H9 (cell line): ENCODE results near the gene PGPEP1. TPM values are rescaled to one million over a fixed set of nuclear protein-coding genes. Genes with fewer than 3 reads are reported as not detected.

ENCODE experiments used
- DNase-seq: peaks from one replicate; pipeline ENCODE4 v3.0.0-alpha.2; 2017
- H2AFZ ChIP-seq: one replicate; pipeline ENCODE4 v1.6.1; 2013; ENCODE audit warnings: mild to moderate bottlenecking, low read length, control low read depth, moderate library complexity
- H2AK5ac ChIP-seq: 2 replicates; pipeline ENCODE4 v1.6.1; 2013; ENCODE audit warnings: low read length, control low read depth, mixed read lengths; ENCODE audit not compliant: insufficient read length
- H2BK120ac ChIP-seq: one replicate; pipeline ENCODE4 v1.6.1; 2013; ENCODE audit warnings: low read depth, mild to moderate bottlenecking, low read length, control low read depth, inconsistent platforms; ENCODE audit not compliant: poor library complexity, severe bottlenecking
- H2BK12ac ChIP-seq: 2 replicates; pipeline ENCODE4 v1.6.1; 2013; ENCODE audit warnings: low read length, control low read depth, mixed read lengths, low read depth; ENCODE audit not compliant: insufficient read length
- H2BK15ac ChIP-seq: 2 replicates; pipeline ENCODE4 v1.6.1; 2013; ENCODE audit warnings: low read depth, low read length, control low read depth
- H2BK20ac ChIP-seq: one replicate; pipeline ENCODE4 v1.6.1; 2013; ENCODE audit warnings: low read depth, mild to moderate bottlenecking, low read length, control low read depth, inconsistent platforms; ENCODE audit not compliant: poor library complexity, severe bottlenecking
- H2BK5ac ChIP-seq: 2 replicates; pipeline ENCODE4 v1.6.1; 2013; ENCODE audit warnings: low read length, control low read depth, mixed read lengths; ENCODE audit not compliant: insufficient read length
- H3K14ac ChIP-seq: 2 replicates; pipeline ENCODE4 v1.6.1; 2013; ENCODE audit warnings: low read length, control low read depth; ENCODE audit not compliant: insufficient read depth
- H3K18ac ChIP-seq: 2 replicates; pipeline ENCODE4 v1.6.1; 2013; ENCODE audit warnings: low read depth, mild to moderate bottlenecking, mixed read lengths, low read length, control low read depth; ENCODE audit not compliant: insufficient read length
- H3K23ac ChIP-seq: 2 replicates; pipeline ENCODE4 v1.6.1; 2013; ENCODE audit warnings: low read length, control low read depth, mixed read lengths, low read depth; ENCODE audit not compliant: insufficient read length
- H3K23me2 ChIP-seq: 2 replicates; pipeline ENCODE4 v1.6.1; 2013; ENCODE audit warnings: low read depth, mild to moderate bottlenecking, mixed read lengths, low read length, control low read depth; ENCODE audit not compliant: insufficient read length, poor library complexity, severe bottlenecking
- H3K27ac ChIP-seq: 2 replicates; pipeline ENCODE4 v1.5.1; 2013; ENCODE audit warnings: low read length, control low read depth, mixed read lengths, low read depth; ENCODE audit not compliant: insufficient read length
- H3K27me3 ChIP-seq: 2 replicates; pipeline ENCODE4 v1.6.1; 2013; ENCODE audit warnings: low read length, control low read depth, inconsistent platforms; ENCODE audit not compliant: insufficient read depth
- H3K4ac ChIP-seq: 2 replicates; pipeline ENCODE4 v1.6.1; 2013; ENCODE audit warnings: low read depth, mild to moderate bottlenecking, control low read depth, inconsistent platforms, low read length, moderate library complexity
- H3K4me1 ChIP-seq: 2 replicates; pipeline ENCODE4 v1.6.1; 2013; ENCODE audit warnings: low read length, control low read depth, inconsistent platforms; ENCODE audit not compliant: insufficient read depth
- H3K4me2 ChIP-seq: 2 replicates; pipeline ENCODE4 v1.6.1; 2013; ENCODE audit warnings: low read length, control low read depth, mixed read lengths; ENCODE audit not compliant: insufficient read length, insufficient read depth
- H3K56ac ChIP-seq: 2 replicates; pipeline ENCODE4 v1.6.1; 2013; ENCODE audit warnings: low read depth, mild to moderate bottlenecking, mixed read lengths, low read length, control low read depth; ENCODE audit not compliant: insufficient read length
- H3K79me1 ChIP-seq: 2 replicates; pipeline ENCODE4 v1.6.1; 2013; ENCODE audit warnings: low read depth, mild to moderate bottlenecking, moderate library complexity, low read length, control low read depth, inconsistent platforms; ENCODE audit not compliant: insufficient read depth, poor library complexity, severe bottlenecking
- H3K79me2 ChIP-seq: 2 replicates; pipeline ENCODE4 v1.6.1; 2013; ENCODE audit warnings: low read length, control low read depth, inconsistent platforms; ENCODE audit not compliant: insufficient read depth
- H3K9ac ChIP-seq: 2 replicates; pipeline ENCODE4 v1.6.1; 2013; ENCODE audit warnings: low read length, control low read depth, mixed read lengths; ENCODE audit not compliant: insufficient read length; ENCODE audit errors: extremely low read depth
- H3K9me3 ChIP-seq: one replicate; pipeline ENCODE4 v1.6.1; 2013; ENCODE audit warnings: low read depth, low read length, inconsistent platforms; ENCODE audit not compliant: control insufficient read depth
- H3T11ph ChIP-seq: one replicate; pipeline ENCODE4 v1.6.1; 2013; ENCODE audit warnings: mild to moderate bottlenecking, low read length, control low read depth, inconsistent platforms
- H4K20me1 ChIP-seq: one replicate; pipeline ENCODE4 v1.6.1; 2013; ENCODE audit not compliant: control insufficient read depth, insufficient read length, insufficient read depth
- H4K5ac ChIP-seq: 2 replicates; pipeline ENCODE4 v1.6.1; 2013; ENCODE audit warnings: low read depth, mild to moderate bottlenecking, mixed read lengths, low read length, control low read depth; ENCODE audit not compliant: insufficient read length
- H4K8ac ChIP-seq: replicated peaks from 2 replicates; pipeline ENCODE4 v1.6.1; 2013; ENCODE audit warnings: low read length, control low read depth, mixed read lengths, low read depth; ENCODE audit not compliant: insufficient read length
- H4K91ac ChIP-seq: 2 replicates; pipeline ENCODE4 v1.6.1; 2013; ENCODE audit warnings: low read depth, mild to moderate bottlenecking, moderate library complexity, mixed read lengths, low read length, control low read depth; ENCODE audit not compliant: insufficient read length
- H3K27ac Mint-ChIP-seq, 3 experiments: 2 replicates in 2 of 3; 3 replicates in 1 of 3; pipeline ENCODE4 v1.8.0; 2020 to 2021; ENCODE audit warnings: mixed read lengths in 3 of 3, mild to moderate bottlenecking in 1 of 3, moderate library complexity in 1 of 3
- H3K27me3 Mint-ChIP-seq: 2 replicates; pipeline ENCODE4 v1.8.0; 2021; ENCODE audit warnings: low read depth, mild to moderate bottlenecking, moderate library complexity, mixed read lengths
- H3K36me3 Mint-ChIP-seq, 3 experiments: 2 replicates in 2 of 3; 3 replicates in 1 of 3; pipeline ENCODE4 v1.8.0; 2020 to 2021; ENCODE audit warnings: low read depth in 3 of 3, mixed read lengths in 3 of 3; ENCODE audit not compliant: insufficient read depth in 1 of 3
- H3K4me1 Mint-ChIP-seq, 2 experiments: 2 replicates each; pipeline ENCODE4 v1.8.0; 2020; ENCODE audit warnings: mixed read lengths in 2 of 2
- H3K4me3 Mint-ChIP-seq, 2 experiments: 2 replicates in 1 of 2; 3 replicates in 1 of 2; pipeline ENCODE4 v1.8.0; 2020 to 2021; ENCODE audit warnings: mild to moderate bottlenecking in 2 of 2, mixed read lengths in 2 of 2, moderate library complexity in 1 of 2
- H3K9me3 Mint-ChIP-seq, 2 experiments: 2 replicates in 1 of 2; 3 replicates in 1 of 2; pipeline ENCODE4 v1.8.0; 2020; ENCODE audit warnings: mild to moderate bottlenecking in 2 of 2, mixed read lengths in 2 of 2, moderate library complexity in 1 of 2
- WGBS: extraction: QIAGEN DNeasy Blood & Tissue Kit; methylation state at CpG from one replicate; pipeline ENCODE4 v1.1.7; 2013; ENCODE audit warnings: missing lambda C conversion rate, low lambda C conversion rate, mixed read lengths; ENCODE audit not compliant: insufficient read length; ENCODE audit errors: extremely low coverage; 5-methylcytosine and 5-hydroxymethylcytosine counted together
- total RNA-seq: library from RNA; stranded (reverse); gene quantifications from 2 replicates; pipeline ENCODE4 v1.2.1, GENCODE V29; 2021
- TF ChIP-seq, protein P1 (sequence below): fragments of 200-600 bp; sonication (generic); conservative IDR thresholded peaks from 3 replicates; pipeline ENCODE4 v1.8.0; 2021; ENCODE audit warnings: antibody characterized with exemption, mild to moderate bottlenecking

PGPEP1 gene
- total RNA-seq, 1 experiment from 2014 or later: 64.8 TPM

DNA sequence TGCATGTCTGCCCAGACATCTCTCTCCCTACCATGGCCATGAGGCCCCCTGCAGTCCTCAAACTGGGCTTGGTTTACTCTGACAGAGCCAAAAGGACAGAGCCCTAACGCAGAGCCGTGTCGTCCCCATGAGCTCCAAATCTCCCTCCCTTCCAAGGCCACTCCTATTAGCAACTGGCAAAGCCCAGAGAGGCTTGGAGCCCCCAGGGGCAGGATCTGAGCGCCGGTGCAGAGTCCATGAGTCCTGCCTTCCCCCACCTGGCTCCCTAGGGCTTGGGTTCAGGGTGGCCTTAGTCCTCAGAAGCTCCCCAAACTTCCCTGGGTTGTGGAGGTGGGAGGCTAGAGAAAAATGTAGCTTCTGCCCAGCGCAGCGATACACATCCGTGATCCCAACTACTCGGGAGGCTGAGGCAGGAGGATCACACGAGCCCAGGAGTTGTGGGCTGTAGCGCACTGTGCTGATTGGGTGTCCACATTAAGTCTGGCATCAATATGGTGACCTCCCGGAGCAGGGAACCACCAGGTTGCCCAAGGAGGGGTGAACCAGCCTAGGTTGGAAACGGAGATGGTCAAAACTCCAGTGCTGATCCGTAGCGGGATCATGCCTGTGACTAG lies 7.4 kb upstream of the PGPEP1 start:
- no peak overlapping the region for H3K14ac ChIP-seq
- TF ChIP-seq, protein P1, sequence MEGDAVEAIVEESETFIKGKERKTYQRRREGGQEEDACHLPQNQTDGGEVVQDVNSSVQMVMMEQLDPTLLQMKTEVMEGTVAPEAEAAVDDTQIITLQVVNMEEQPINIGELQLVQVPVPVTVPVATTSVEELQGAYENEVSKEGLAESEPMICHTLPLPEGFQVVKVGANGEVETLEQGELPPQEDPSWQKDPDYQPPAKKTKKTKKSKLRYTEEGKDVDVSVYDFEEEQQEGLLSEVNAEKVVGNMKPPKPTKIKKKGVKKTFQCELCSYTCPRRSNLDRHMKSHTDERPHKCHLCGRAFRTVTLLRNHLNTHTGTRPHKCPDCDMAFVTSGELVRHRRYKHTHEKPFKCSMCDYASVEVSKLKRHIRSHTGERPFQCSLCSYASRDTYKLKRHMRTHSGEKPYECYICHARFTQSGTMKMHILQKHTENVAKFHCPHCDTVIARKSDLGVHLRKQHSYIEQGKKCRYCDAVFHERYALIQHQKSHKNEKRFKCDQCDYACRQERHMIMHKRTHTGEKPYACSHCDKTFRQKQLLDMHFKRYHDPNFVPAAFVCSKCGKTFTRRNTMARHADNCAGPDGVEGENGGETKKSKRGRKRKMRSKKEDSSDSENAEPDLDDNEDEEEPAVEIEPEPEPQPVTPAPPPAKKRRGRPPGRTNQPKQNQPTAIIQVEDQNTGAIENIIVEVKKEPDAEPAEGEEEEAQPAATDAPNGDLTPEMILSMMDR: no peak
- H3T11ph ChIP-seq: no peak overlapping the region
- H3K4ac ChIP-seq: no peak overlapping the region
- no peaks in the 10 kb centered on the region for H3K4me1 ChIP-seq
- no peak overlapping the region for H3K4me3 Mint-ChIP-seq
- no peak overlapping the region for H2BK120ac ChIP-seq
- peaks cover 16 to 35% of the 10 kb centered on the region in 2 experiments for H3K4me1 Mint-ChIP-seq
- no peak overlapping the region for H2BK20ac ChIP-seq
- H3K9me3 Mint-ChIP-seq: no peaks in the 10 kb centered on the region; a peak in 1 of 5 replicates
- H4K8ac ChIP-seq: no peak overlapping the region
- H2AK5ac ChIP-seq: no peak overlapping the region
- H3K23me2 ChIP-seq: no peaks in the 10 kb centered on the region
- no peaks in the 10 kb centered on the region for H3K79me1 ChIP-seq
- no peak overlapping the region for H3K18ac ChIP-seq
- H3K27ac Mint-ChIP-seq: peak overlapping the region; percentile 58 to 87 (median 81); a peak in 3 of 7 replicates
- no peak overlapping the region for H2BK5ac ChIP-seq
- no peaks in the 10 kb centered on the region for H4K20me1 ChIP-seq
- H3K23ac ChIP-seq: no peak overlapping the region
- no peaks in the 10 kb centered on the region for H3K36me3 Mint-ChIP-seq
- no CpG with 5 or more reads among the region's 15 CpGs for WGBS
- H2BK12ac ChIP-seq: no peak overlapping the region
- H3K9ac ChIP-seq: no peak overlapping the region
- peaks cover 1% of the 10 kb centered on the region; the same call in 1 of the 2 replicates for H3K27me3 Mint-ChIP-seq
- no peak overlapping the region for H2BK15ac ChIP-seq
- H4K91ac ChIP-seq: no peak overlapping the region
- no peak for DNase-seq
- H3K9me3 ChIP-seq: no peaks in the 10 kb centered on the region
- no peak overlapping the region for H3K4me2 ChIP-seq
- H3K27me3 ChIP-seq: no peaks in the 10 kb centered on the region
- H3K56ac ChIP-seq: no peak overlapping the region
- H4K5ac ChIP-seq: no peak overlapping the region
- H3K27ac ChIP-seq: no peak overlapping the region
- no peak overlapping the region for H2AFZ ChIP-seq
- H3K79me2 ChIP-seq: no peaks in the 10 kb centered on the region
